Pancreas (tissue), 10 donors: ENCODE results near the gene PLPP7. TPM values are rescaled to one million over a fixed set of nuclear protein-coding genes. Genes with fewer than 3 reads are reported as not detected.
"Not testable (repeated sequence)": the region's sequence is repeated elsewhere in the genome, so short reads cannot be mapped to it uniquely, and the experiment has no call there.

Experiments used
- ATAC-seq, 4 donors: fragments of 200-7000 bp; cut with Tn5 transposase; one replicate each; pipeline versions ENCODE4 v1.8.0 to v1.9.1; 2020; ENCODE audit warnings: mild to moderate bottlenecking in 4 of 4, moderate library complexity in 4 of 4
- DNase-seq, 6 donors: peaks; one replicate each; pipeline ENCODE4 v3.0.0-alpha.2; 2020
- FAIRE-seq: peaks from 2 replicates; lab custom pipeline; 2012; peaks lifted over from hg19 to GRCh38; lab: Jason Lieb, UNC
- H3K27ac ChIP-seq, 4 donors: fragments of 200-600 bp; sonication (generic); 1 replicate in 3 of 4; 2 replicates in 1 of 4; pipeline versions ENCODE4 v1.5.0 to v1.8.0; 2020
- H3K27me3 ChIP-seq, 4 donors: fragments of 200-600 bp; one replicate each; pipeline ENCODE4 v1.8.0; 2021
- H3K36me3 ChIP-seq, 3 donors: fragments of 200-600 bp; sonication (generic) in 1 of 3; one replicate each; pipeline versions ENCODE4 v1.5.0 to v1.8.0; 2020 to 2021
- H3K4me1 ChIP-seq, 3 donors: fragments of 200-600 bp; one replicate each; pipeline ENCODE4 v1.8.0; 2021
- H3K4me3 ChIP-seq, 4 donors: fragments of 200-600 bp; sonication (generic) in 2 of 4; one replicate each; pipeline versions ENCODE4 v1.5.0 to v1.8.0; 2020 to 2021
- H3K9me3 ChIP-seq, 4 donors: fragments of 200-600 bp; one replicate each; pipeline ENCODE4 v1.8.0; 2021
- WGBS, 2 donors: extraction: QIAGEN DNeasy Blood & Tissue Kit; methylation state at CpG; one replicate each; pipeline ENCODE4 v1.1.7; 2013; 5-methylcytosine and 5-hydroxymethylcytosine counted together
- intact Hi-C, 3 donors: fragments of 100-400 bp; cut with DNase I; formaldehyde crosslinking; loops; one replicate each; pipeline versions ENCODE4 v1.11.1 to v1.14.2; 2022
- polyA plus RNA-seq, 2 donors: library from polyadenylated mRNA; stranded (reverse); fragments of 200-250 nt; gene quantifications; one replicate each; pipeline ENCODE4 v1.2.3, GENCODE V29; 2013
- total RNA-seq, 6 donors: library from RNA; stranded (reverse); fragmentation: NEBNext Ultra II Directional in 4 of 6; extraction: Animal tissue kit (Norgen Biotek cat#: 25700) in 4 of 6; gene quantifications; one replicate each; pipeline versions ENCODE4 v1.2.1 to v1.2.4, GENCODE V29; 2021 to 2023
- TF ChIP-seq, protein P1 (sequence below), 4 donors: fragments of 200-600 bp; sonication (generic) in 3 of 4; IDR thresholded peaks; one replicate each; pipeline versions ENCODE4 v1.5.0 to v1.8.0; 2021; ENCODE audit warnings: antibody characterized with exemption in 4 of 4
- donor health status: healthy with polysubstance abuse.
- donor health status: DM: no; HTN: no; CAD: no; lungs with moderate emphysema.
- donor health status: DM: no; HTN: no; CAD: no.
- donor health status: control.
- donor health status: control.
- donor health status: Bipolar disorder and iron deficiency.
- donor health status: DM: yes; HTN: yes; CAD: no.
- donor health status: DM: no; HTN: no; CAD: no.
- donor health status: DM: no; HTN: no; CAD: no.
- donor health status: DM: yes; HTN: yes; CAD: no.

Gene PLPP7
- total and polyA plus RNA-seq, 8 donors = 0.38 to 2.5 (median 1.3) TPM

GRCh38 chr9:131260751-131261452 lies 28.6 kb upstream of the PLPP7 start:
- Histone ChIP-seq H3K9me3 (no peaks in the 10 kb centered on the region), H3K27me3 (no peaks in the 10 kb centered on the region), H3K4me1 (no peaks in the 10 kb centered on the region), H3K4me3 (no peak overlapping the region), H3K36me3 (no peaks in the 10 kb centered on the region), H3K27ac (no peak overlapping the region)
- WGBS, 2 donors = 89 to 90% methylated on average over 33 of the region's 33 CpGs
- no peak for FAIRE-seq
- ATAC-seq = no peak
- peak in 1 of 6 donors; percentile 40 for DNase-seq
- intact Hi-C loops = no loop called here
- TF ChIP-seq, protein P1, sequence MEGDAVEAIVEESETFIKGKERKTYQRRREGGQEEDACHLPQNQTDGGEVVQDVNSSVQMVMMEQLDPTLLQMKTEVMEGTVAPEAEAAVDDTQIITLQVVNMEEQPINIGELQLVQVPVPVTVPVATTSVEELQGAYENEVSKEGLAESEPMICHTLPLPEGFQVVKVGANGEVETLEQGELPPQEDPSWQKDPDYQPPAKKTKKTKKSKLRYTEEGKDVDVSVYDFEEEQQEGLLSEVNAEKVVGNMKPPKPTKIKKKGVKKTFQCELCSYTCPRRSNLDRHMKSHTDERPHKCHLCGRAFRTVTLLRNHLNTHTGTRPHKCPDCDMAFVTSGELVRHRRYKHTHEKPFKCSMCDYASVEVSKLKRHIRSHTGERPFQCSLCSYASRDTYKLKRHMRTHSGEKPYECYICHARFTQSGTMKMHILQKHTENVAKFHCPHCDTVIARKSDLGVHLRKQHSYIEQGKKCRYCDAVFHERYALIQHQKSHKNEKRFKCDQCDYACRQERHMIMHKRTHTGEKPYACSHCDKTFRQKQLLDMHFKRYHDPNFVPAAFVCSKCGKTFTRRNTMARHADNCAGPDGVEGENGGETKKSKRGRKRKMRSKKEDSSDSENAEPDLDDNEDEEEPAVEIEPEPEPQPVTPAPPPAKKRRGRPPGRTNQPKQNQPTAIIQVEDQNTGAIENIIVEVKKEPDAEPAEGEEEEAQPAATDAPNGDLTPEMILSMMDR (IDR thresholded peaks at IDR 0.05) = no peak

GRCh38 chr9:131262327-131263032 lies 27.0 kb upstream of the PLPP7 start:
- ATAC-seq (peak in 1 of 4 donors; percentile 44), FAIRE-seq (no peak), DNase-seq (no peak)
- TF ChIP-seq, protein P1 (IDR thresholded peaks at IDR 0.05) = no peak
- Histone ChIP-seq H3K27ac (no peak overlapping the region), H3K27me3 (no peaks in the 10 kb centered on the region), H3K4me3 (no peak overlapping the region), H3K9me3 (no peaks in the 10 kb centered on the region), H3K4me1 (no peaks in the 10 kb centered on the region), H3K36me3 (no peaks in the 10 kb centered on the region)
- intact Hi-C loops = no loop called here
- WGBS, 2 donors = 86 to 91% methylated on average over 13 of the region's 13 CpGs

GRCh38 chr9:131263033-131263343 lies 26.5 kb upstream of the PLPP7 start:
- H3K9me3 ChIP-seq, H3K36me3 ChIP-seq, ATAC-seq, H3K27ac ChIP-seq, intact Hi-C loops, FAIRE-seq, H3K4me3 ChIP-seq, H3K27me3 ChIP-seq, DNase-seq, H3K4me1 ChIP-seq: not testable (repeated sequence)
- 95% methylated on average over 5 of the region's 5 CpGs for WGBS, 2 donors

- ATAC-seq (no peak), FAIRE-seq (no peak), DNase-seq (no peak)
- H3K9me3 ChIP-seq = no peaks in the 10 kb centered on the region
- no peaks in the 10 kb centered on the region for H3K27me3 ChIP-seq
- 90 to 92% methylated on average over 6 of the region's 6 CpGs for WGBS, 2 donors
- intact Hi-C loops = no loop called here
- no peaks in the 10 kb centered on the region for H3K4me1 ChIP-seq
- no peak overlapping the region for H3K27ac ChIP-seq
- H3K4me3 ChIP-seq = no peak overlapping the region
- TF ChIP-seq, protein P1 (IDR thresholded peaks at IDR 0.05) = no peak
- H3K36me3 ChIP-seq = no peaks in the 10 kb centered on the region
Measured at GRCh38 chr9:131263701-131264100, 25.8 kb upstream of the PLPP7 start.

DNA sequence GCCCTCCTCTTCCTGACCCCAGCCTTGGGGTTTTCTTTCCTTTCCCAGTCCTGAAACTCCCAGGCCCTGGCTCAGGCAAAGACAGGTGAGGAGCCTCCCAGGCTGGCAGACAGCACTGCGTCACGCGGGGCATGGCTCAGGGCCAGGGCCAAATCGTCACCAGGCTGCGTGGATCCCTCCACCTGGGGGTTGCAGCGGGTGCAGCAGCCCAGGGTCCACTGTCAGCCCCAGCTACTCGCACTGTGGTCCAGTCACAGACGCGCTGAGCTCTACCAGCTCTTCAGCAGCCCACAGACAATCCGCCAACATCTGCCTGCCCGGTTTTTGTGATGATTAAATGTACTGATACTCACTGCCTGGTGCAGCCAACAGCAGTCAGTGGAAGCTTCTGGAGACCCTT lies 25.3 kb upstream of the PLPP7 start:
- TF ChIP-seq, protein P1 (IDR thresholded peaks at IDR 0.05) = no peak
- no peaks in the 10 kb centered on the region for H3K27me3 ChIP-seq
- no peaks in the 10 kb centered on the region for H3K9me3 ChIP-seq
- no peak overlapping the region for H3K27ac ChIP-seq
- FAIRE-seq (no peak), ATAC-seq (no peak), DNase-seq (no peak)
- 59 to 66% methylated on average over 11 of the region's 11 CpGs for WGBS, 2 donors
- H3K4me3 ChIP-seq = no peak overlapping the region
- intact Hi-C loops = no loop called here
- no peaks in the 10 kb centered on the region for H3K36me3 ChIP-seq
- H3K4me1 ChIP-seq = no peaks in the 10 kb centered on the region
